Activated CD4-positive, CD25-positive, alpha-beta regulatory T cell treated with anti-CD3 and anti-CD28 coated beads, Interleukin-2, amount 50 U/mL, for 24 hours (primary cell): ENCODE data around the gene TBXA2R.
A peak's percentile ranks its signal among the peaks of the same experiment; 100 is the strongest.
"Not testable (repeated sequence)": the region's sequence is repeated elsewhere in the genome, so short reads cannot be mapped to it uniquely, and the experiment has no call there.

Experiments
- ATAC-seq, 2 donors: fragments of 150-1000 bp; cut with Tn5 transposase; one replicate each; pipeline ENCODE4 v1.10.0; 2021; ENCODE audit warnings: mild to moderate bottlenecking in 1 of 2, moderate library complexity in 1 of 2

The TBXA2R gene

DNA sequence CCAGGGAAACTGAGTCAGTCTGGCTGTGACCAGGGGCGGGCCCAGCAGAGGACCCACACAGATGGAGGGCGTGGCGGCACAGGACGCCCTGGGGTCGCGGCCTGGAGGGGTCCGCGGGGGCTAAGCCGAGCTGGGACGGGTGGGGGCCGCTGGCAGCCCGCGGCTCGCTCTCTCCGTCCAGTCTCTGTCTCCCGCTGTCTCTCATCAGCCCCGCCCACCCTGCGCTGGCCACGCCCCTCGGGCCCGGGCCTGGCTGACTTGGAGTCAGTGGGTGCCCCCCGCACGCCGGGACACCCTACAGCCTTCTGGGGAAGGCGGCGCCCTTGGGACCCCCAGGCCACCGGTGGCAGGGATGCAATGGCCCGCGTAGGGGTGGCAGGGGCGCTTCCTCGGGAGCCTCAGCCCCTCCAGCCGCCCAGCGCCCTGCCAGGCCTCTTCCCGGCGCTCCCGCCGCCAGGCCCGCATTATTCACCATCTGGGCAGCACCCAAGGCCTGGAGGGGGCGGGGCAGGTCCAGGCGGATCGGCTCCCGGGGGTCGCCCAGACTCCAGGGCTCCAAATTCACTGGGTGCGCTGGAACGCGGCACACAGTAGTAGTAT lies at the start of gene TBXA2R:
Gene TBXA2R (minus strand): TSS at position 186 of the 600 bp plus-strand sequence. CDS start 6,241 bp downstream, outside the sequence.
- ATAC-seq, result peak in 1 of 2 donors; percentile 60

DNA sequence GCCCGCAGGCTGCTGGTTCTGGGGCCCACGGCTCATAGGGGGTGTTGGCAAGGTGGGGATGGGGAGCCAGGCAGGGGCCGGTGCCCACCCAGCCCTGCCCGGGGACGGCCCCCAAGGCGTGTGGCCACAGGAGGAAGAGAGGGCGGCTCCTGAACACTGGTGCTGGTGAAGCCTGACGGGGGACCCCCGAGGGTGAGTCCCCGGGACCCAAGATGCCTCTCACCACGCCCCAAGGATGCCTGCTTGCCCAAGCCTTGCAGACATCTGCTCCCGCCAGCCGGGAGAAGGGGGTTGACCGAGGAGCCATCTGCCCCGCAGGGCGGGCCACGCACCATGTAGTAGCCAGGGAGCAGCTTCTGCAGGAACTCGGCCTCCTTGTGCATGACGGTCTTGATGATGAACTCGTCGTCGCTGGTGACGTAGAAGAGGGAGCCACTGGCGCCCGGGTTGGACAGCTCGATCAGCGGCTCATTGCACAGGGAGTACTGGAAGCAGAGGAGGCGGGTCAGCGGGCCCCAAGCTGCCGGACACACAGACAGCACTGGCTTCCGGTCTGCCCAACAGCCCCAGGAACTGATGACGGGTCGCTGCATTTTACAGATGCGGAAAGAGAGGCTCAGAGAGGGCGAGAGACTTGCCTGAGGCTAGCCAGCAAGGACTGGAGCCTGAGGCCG lies 49.5 kb upstream of the TBXA2R start:
- ATAC-seq, result no peak

DNA sequence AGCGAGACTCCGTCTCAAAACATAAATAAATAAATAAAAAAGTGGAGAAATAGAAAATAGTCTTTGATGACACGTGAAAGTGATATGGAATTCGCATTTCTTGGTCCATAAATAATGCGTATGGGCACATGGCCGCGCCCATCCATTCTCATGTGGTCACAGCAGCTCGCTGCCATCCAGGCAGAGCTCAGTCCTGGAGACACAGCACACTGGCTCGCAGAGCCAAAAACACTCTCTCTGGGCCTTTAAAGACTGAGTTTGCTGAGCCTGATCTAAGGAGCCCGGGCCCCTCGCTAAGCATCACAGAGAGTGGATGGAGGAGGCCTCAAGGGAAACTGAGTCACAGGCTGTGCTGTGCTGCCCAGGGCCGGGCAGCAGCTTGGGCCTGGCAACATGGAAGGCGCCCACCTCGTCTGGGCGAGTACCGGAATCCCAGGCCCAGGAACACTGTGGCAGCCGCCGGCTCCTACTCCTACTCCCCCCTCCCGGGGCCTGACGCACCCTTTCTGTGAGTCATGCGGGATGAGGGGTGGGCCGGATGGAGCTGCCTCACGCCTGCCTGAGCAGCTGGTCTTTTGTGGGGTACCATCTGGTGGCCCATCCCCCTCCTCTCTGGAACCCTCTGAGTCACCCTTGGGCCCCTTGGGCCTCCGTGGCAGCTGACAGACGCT lies 48.9 kb upstream of the TBXA2R start:
- no peak for ATAC-seq

DNA sequence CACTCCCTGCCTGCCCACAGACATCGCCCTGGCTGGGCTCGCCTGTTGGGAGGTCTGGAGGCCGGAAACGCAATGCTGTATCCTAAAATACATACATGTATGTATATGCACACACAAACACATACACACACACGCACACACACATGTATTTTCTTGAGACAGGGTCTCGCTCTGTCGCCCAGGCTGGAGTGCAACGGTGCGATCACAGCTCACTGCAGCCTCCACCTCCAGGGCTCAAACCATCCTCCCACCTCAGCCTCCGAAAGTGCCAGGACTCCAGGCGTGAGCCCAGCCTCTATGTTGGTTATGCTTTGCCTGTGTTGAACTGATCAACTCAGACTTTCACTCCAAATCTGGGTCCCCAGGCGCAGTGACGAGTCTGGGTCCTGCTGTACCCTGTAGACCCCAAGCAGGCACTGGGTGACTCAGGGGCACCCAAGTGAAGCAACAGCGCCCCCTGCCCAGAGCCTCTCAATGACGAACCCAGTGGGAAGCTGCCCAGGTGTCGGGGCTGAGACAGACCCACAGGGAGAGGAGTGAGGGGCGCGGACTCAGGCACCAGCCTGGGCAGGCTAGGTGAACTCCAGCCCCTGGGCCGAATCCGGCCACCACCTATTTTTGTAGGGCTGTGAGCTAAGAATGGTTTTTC lies 47.3 kb upstream of the TBXA2R start:
- no peak for ATAC-seq

DNA sequence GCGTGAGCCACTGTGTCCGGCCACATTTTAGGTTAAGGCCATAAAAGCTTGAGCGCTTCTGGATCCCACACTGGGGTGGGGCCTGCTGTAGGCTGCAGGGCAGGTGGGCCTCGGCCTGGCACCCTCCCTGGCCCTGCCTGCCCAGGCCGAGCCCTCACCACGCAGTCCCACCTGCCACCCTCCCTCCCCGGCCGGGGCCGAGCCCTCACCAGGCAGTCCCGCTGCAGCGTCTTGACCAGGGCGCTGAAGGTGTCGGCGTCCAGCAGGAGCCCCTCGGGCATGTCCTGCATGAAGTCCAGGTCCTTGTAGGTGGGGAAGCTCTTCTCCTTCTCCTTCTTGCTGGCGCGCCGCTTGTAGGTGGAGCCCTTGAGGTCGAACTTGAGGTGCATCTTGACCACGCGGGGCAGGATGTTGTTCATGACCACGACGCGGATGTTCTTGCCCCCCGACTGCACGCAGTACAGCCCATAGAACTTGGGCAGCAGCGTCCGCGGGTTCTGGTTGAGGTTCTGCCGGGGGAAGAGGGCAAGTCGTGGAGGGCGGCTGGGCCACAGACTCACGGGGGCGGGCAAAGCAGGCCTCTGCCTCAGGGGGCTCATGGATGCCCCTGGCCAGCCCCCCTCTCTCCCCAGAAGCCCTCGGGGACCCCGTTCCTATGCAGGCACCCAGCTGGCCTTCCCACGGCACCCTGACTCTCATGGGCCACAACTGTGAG lies 46.6 kb upstream of the TBXA2R start:
- no peak for ATAC-seq

DNA sequence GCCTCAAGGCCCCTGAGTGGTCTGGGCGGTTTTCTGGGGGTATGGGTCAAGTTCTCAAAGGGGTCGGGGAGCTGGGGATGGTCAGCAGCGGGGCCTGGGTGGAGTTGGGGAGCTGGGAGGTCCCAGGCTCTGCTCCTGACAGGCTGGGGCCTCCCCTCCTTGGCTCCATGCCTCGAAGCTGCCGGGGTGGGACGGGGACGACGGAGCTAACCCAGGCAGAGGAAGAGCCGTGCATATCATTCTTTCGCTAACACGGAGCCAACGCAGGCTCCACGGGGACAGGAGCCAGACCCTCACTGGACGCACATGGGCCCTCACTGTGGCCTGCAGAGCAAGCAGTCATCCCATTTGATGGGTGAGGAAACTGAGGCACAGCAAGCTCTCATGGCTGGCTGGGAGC lies 45.7 kb upstream of the TBXA2R start:
- no peak for ATAC-seq

DNA sequence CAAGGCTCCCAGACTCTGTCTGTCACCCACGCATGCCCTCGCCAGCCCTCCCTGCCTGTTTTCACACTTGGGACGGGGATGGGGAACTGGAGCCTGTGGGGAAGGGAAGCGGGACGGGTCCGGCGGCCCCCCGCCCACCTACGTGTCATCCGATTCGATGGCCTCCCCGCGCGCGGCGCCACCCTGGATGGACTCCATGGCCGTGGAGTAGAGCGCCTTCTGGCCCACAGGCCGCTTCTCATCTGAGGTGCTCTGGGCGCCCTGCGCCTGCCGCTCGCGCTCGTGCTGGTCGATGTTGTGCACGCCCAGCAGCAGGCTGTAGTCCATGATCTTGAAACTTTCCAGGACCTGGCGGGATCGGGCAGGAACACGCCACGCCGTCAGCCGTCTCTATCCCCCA lies 45.0 kb upstream of the TBXA2R start:
- ATAC-seq, result no peak

DNA sequence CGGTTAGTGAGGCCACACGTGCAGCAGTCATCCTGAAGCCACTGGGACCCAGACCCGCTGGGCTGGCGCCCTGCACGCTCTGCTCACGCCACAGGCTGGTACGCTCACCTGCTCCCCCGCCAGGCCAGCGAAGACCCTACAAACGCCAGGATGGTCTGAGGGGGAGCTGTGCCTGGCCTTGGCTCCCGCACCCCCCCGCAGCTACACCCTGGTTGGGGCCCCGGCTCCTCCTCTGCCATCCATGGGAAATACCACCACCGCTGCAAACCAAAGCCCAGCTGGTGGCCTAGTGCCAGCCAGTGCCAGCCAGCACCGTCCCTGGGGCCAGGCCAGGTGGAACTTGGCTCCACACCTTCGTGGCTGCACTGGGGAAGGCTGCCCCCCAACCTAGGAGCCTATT lies 43.2 kb upstream of the TBXA2R start:
- ATAC-seq, result no peak

DNA sequence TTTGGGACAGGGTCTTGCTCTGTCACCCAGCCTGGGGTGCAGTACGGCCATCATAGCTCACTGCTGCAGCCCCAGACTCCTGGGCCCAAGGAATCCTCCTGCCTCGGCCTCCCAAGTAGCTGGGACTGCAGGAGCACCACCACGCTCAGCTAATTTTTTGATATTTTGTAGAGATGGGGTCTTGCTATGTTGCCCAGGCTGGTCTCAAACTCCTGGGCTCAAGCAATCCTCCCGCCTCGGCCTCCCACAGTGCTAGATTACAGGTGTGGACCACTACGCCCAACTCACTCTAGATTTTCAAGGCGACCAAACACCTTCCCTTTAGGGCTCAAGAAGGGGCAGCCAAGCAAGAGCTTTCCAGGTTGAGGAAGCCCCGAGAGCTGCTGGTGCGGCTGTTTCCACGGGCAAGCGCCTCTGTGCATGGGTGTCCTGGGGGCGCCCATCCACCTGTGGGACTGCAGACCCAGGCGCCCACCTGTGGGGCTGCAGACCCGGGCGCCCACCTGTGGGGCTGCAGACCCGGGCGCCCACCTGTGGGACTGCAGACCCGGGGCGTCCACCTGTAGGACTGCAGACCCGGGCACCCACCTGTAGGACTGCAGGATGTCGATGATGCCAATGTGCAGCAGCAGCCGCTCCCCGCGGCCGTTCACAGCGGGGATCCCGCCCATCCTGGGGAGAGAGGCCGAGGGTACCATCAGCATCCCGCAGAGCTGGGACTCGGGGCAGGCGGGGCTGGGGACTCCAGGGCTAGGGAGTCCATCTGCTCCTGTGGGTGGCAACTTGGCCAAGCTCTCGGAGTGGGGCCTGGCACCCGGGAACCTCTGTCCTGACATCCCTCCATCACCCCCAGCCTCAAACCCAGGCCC lies 41.6 kb upstream of the TBXA2R start:
- no peak for ATAC-seq

DNA sequence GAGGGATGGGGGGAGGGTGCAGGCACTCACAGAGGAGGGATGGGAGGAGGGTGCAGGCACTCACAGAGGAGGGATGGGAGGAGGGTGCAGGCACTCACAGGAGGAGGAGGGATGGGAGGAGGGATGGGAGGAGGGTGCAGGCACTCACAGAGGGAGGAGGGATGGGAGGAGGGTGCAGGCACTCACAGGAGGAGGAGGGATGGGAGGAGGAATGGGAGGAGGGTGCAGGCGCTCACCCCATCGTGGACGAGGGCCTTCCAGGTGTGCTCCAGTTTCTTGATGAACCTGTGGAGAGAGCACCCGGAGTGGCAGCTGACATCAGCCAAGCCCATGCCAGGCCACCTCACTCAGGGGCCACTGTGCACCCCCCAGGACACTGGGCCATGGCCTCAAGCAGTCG lies 40.4 kb upstream of the TBXA2R start:
- not testable (repeated sequence) for ATAC-seq

DNA sequence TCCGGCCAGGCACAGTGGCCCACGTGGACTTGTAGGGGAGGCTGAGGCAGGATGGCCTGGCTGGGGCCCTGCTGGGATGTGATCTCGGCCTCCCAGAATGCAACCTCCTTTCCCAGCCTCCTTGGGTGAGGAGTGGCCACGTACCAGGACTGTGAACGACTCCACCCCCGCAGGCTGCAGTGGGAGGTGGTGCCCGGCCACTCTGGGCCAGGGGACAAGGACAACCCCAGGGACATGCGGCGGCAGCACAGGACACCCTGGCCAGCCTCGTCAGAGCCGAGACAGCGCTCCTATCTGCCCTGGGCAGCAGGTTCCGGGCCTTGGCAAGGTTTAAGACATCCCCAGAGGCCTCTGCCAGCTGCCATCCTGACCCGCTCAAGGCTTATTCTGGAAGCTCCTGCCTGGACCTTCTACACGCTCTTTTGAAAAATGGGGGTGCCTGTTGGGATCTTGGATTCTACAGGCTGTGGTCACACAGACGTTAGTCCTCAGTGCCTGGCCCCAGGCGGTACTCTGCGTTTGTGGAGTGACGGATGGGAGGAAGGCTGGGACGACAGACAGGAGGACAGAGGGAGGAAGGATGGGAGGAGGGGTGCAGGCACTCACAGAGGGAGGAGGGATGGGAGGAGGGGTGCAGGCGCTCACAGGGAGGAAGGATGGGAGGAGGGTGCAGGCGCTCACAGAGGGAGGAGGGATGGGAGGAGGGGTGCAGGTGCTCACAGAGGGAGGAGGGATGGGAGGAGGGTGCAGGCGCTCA lies 39.8 kb upstream of the TBXA2R start:
- no peak for ATAC-seq

DNA sequence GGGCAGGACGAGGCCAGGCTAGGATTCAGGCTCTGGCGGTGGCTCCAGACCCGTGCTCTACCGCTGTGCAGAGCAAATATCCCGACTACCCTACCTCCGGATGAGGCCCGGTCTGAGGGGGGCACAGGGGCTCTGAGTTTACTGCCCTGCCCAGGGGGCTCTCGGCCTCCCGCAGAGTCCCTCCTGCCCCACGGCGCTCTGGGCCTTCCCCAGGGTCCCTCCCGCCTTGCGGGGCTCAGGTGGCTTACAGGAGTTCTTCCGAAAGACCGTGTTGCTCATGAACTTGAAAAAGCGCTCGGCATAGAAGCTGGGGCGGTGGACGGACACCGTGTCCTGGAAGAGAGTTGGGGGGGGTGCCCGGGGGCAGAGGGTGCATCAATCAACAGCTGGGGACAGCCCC lies 39.1 kb upstream of the TBXA2R start:
- no peak for ATAC-seq

DNA sequence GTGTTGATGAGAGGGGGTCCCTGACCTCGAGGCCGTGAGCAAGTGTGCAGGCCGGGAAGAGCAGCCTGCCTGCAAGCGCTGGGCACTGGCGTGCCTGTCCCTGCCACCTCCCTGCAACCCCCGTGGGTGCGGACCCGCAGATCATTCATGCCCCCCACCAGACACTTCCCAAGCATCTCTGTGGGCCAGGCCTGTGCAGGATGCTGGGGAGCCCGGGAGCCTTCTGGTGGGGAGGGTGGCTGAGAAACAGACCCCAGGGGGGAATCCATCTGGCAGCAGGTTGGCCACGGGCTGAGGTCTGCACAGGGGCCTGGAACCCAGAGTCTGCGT lies 38.4 kb upstream of the TBXA2R start:
- ATAC-seq, result no peak

DNA sequence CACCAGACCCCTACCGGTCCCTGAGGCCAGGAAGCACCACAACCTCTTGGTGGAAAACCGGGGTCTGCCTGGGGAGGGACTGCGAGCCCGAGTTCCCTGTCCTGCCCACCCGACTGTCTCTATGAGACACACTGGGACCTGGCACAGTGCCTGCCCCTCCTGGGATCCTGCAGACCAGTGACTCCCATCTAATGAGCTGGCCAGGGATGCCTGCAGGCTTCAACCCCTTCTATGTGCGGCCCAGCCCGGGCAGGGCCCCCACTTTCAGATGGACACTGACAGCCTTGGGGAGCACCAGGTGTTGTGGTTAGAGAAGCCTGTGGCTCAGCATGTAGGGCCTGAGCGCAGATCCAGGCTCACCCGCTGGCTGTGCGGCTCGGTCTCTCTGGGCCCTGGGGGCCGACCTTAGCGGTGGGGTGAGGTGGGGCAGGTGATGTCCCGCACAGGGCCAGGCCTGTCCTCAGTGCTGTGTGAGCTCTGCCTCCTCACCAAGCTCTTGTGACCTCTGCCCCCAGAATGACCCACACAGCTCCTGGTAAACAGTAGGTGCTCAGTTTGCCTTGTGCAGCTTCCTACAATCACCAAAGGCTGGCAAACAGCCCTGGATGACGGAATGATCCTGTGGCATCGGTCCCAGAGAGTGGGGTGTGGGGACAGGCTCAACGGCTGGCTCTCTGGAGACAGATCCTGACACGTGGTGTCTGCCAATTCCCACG lies 37.8 kb upstream of the TBXA2R start:
- ATAC-seq, result no peak

DNA sequence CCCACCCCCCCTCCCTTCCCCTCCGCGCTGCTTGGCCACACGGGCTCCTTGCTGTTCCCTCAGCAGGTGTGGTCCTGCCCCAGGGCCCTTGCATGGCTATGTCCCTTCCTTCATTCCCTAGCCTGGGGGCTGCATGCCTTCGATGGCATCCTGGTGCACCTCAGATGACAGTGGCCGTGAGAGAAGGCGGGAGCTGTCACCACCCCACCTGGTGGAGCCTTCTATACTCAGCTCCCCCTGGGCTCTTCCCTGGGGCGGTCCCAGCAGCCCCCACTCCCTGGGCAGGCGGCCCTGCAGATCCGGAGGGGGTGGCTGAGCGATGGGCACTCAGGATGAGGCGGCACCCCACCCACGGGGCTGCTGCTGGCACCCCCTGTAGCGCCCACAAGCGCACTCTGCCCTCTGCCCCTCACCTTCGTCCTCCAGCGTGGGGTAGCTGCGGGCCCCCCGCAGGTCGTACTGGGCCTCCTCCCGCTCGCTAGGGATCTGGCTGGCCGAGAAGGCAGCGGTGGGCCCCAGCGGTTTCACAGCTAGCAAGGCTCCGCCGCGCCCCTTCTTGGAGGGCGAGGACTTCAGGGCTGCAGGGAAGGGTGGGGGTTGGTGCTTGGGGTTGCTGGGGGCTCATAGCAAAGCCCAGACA lies 37.1 kb upstream of the TBXA2R start:
- ATAC-seq, result no peak

DNA sequence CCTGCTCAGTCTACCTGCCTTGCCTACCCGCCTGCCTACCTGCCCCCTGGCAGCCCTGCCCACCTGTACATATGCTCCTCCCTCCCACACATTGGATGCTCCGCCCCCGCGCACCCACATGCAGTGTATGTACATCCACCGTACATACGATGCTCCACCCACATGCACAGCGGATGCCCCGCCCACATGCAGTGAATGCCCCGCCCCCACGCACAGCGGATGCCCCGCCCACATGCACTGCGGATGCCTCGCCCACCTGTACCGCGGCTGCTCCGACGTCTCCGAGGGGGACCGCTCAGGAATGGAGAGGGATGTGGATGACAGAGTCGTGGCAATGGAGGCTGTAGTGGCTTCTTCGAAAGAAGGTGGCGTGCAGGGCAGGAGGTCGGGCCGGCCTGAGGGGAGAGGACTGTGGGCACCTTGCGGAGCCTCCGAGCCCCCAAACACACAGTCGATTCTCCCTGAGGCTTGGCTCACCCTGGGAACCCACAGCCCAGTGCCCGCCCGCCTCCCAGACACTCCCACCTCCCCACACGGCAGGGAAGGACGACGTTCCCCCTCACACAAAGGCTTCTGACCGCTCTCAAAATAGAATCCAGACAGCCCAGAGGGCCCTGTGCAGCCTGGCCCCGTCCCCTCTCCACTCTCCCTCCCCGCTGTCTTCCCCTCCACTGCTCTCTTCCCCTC lies 36.5 kb upstream of the TBXA2R start:
- no peak for ATAC-seq

DNA sequence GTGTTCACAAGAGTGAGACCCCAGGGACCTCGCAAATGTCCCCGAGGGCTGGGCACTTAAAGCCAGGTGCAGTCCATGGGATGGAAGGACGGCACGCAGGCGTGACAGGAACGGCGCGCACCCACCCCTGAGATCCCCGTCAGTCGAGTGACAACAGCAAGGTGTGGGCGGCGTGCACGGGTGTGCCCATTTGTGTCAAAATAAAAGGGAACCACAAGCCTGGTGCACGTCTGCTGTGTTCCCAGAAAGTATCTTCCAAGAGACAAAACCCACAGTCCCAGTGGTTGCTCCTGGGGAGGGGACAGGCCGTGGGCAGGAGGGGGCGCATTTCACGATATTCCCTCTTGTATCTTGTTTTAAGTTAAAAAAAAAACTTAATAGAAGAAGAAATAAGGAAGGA lies 35.6 kb upstream of the TBXA2R start:
- ATAC-seq, result no peak

DNA sequence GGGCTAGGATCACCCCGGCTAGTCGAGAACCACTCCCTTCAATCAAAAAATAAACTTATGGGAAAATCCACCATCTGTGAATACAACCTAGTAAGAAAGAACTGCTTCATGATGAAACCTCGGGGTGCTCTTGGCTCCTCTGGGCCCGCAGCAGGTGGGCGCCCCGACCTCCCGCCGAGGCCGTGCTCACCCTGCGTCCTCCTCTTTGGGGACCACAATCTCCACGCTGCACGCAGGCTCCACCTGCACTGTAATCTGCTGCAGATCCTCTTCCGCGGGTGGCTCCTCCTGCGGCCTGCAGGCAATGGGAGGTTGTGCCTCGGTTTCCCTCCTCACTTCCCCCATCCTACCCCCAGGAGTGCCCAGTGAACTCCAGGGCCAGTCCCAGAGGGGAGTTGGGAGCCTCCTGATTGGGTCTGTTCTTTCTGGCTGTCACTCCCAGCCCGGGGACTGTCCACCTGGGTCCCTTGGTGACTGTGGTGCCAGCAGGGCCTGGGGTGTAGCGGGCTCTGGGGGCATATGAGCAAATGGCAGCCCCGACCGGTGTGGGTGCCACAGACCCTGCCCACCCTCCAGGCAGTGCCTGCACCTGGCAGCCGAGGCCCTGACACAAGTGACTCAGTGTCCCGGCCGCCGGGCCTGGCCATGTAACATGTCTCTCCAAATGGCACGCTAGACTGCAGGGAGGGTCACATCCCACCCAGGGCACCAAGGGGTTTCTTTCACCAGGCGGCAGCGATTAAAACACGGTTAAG lies 35.0 kb upstream of the TBXA2R start:
- no peak for ATAC-seq

DNA sequence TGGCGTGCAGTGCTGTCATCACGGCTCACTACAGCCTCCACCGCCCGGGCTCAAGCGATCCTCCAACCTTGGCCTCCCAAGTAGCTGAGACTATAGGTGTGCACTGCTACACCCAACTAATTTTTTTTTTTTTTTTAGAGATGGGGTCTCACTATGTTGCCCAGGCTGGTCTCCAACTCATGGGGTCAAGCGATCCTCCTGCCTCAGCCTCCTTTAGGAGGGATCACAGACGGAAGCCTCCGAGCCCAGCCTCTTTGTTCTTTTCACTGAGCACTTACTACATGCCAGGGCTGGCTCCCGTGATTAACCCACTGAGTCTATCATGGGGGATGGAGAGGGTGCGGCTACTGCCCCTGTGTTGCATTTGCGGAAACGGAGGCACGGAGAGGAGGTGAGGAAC lies 32.8 kb upstream of the TBXA2R start:
- ATAC-seq, result no peak
